Activated naive CD4-positive, alpha-beta T cell treated with anti-CD3 and anti-CD28 coated beads for 36 hours (primary cell): ENCODE data around the gene PTPRU. TPM values are rescaled to one million over a fixed set of nuclear protein-coding genes. Genes with fewer than 3 reads are reported as not detected.

Experiments used
- CTCF ChIA-PET: fragments of 350-600 bp; sonication (Branson Sonifier 250); formaldehyde crosslinking; loops from one replicate; lab custom pipeline; 2021; ENCODE audit warnings: antibody characterized with exemption; lab: Charles Lee
- DNase-seq: peaks from one replicate; pipeline ENCODE4 v3.0.0-alpha.2; 2020
- H3K27ac Mint-ChIP-seq: one replicate; pipeline ENCODE4 v1.8.0; 2021; ENCODE audit warnings: mild to moderate bottlenecking, mixed read lengths
- H3K27me3 Mint-ChIP-seq: one replicate; pipeline ENCODE4 v1.8.0; 2021; ENCODE audit warnings: low read depth, mixed read lengths
- H3K36me3 Mint-ChIP-seq: one replicate; pipeline ENCODE4 v1.8.0; 2021; ENCODE audit warnings: low read depth, mixed read lengths
- H3K4me1 Mint-ChIP-seq: one replicate; pipeline ENCODE4 v1.8.0; 2021; ENCODE audit warnings: low read depth, mixed read lengths
- H3K4me3 Mint-ChIP-seq: one replicate; pipeline ENCODE4 v1.8.0; 2021; ENCODE audit warnings: mild to moderate bottlenecking, moderate library complexity, mixed read lengths
- H3K9me3 Mint-ChIP-seq: one replicate; pipeline ENCODE4 v1.8.0; 2021; ENCODE audit warnings: mixed read lengths
- intact Hi-C: fragments of 100-400 bp; cut with micrococcal nuclease; formaldehyde crosslinking; loops from one replicate; pipeline ENCODE4 v1.15.1; 2023
- total RNA-seq, 2 experiments: library from RNA; stranded (reverse); gene quantifications; one replicate each; pipeline ENCODE4 v1.2.3, GENCODE V29; 2021

PTPRU gene
- total RNA-seq, 2 experiments from 2014 or later: 0.15 to 0.38 TPM

- CTCF ChIA-PET: no interaction called here
- no peak for DNase-seq
- Mint-ChIP-seq H3K36me3 (no peaks in the 10 kb centered on the region), H3K9me3 (no peaks in the 10 kb centered on the region), H3K4me1 (peaks cover 4% of the 10 kb centered on the region), H3K4me3 (no peak overlapping the region), H3K27ac (no peak overlapping the region), H3K27me3 (peaks cover 3% of the 10 kb centered on the region)
- intact Hi-C loops: no loop called here
These were observed 43.6 kb downstream of the PTPRU start for GRCh38 chr1:29279951-29280391.

GRCh38 chr1:29280409-29281131 is 44.2 kb downstream of the PTPRU start:
- CTCF ChIA-PET: no interaction called here
- Mint-ChIP-seq H3K27me3 (peaks cover 3% of the 10 kb centered on the region), H3K4me1 (peaks cover 4% of the 10 kb centered on the region), H3K27ac (no peak overlapping the region), H3K4me3 (no peak overlapping the region), H3K36me3 (no peaks in the 10 kb centered on the region), H3K9me3 (no peaks in the 10 kb centered on the region)
- intact Hi-C loops: no loop called here
- no peak for DNase-seq

GRCh38 chr1:29281571-29281970 is 45.2 kb downstream of the PTPRU start:
- DNase-seq: no peak
- Mint-ChIP-seq H3K4me1 (peaks cover 4% of the 10 kb centered on the region), H3K4me3 (no peak overlapping the region), H3K9me3 (no peaks in the 10 kb centered on the region), H3K27ac (no peak overlapping the region), H3K36me3 (no peaks in the 10 kb centered on the region), H3K27me3 (peaks cover 3% of the 10 kb centered on the region)
- CTCF ChIA-PET: no interaction called here
- intact Hi-C loops: no loop called here

- intact Hi-C loops: no loop called here
- Mint-ChIP-seq H3K4me3 (no peak overlapping the region), H3K4me1 (peaks cover 4% of the 10 kb centered on the region), H3K27me3 (peaks cover 3% of the 10 kb centered on the region), H3K27ac (no peak overlapping the region), H3K9me3 (no peaks in the 10 kb centered on the region), H3K36me3 (no peaks in the 10 kb centered on the region)
- CTCF ChIA-PET: no interaction called here
- no peak for DNase-seq
These were observed 46.0 kb downstream of the PTPRU start for GRCh38 chr1:29282135-29282923.

GRCh38 chr1:29282924-29283803 is 46.8 kb downstream of the PTPRU start:
- intact Hi-C loops: no loop called here
- no peaks in the 10 kb centered on the region for H3K36me3 Mint-ChIP-seq
- H3K27ac Mint-ChIP-seq: no peak overlapping the region
- CTCF ChIA-PET: no interaction called here
- peaks cover 3% of the 10 kb centered on the region for H3K27me3 Mint-ChIP-seq
- peaks cover 4% of the 10 kb centered on the region for H3K4me1 Mint-ChIP-seq
- no peak for DNase-seq
- no peak overlapping the region for H3K4me3 Mint-ChIP-seq
- H3K9me3 Mint-ChIP-seq: no peaks in the 10 kb centered on the region

GRCh38 chr1:29283804-29284195 is 47.5 kb downstream of the PTPRU start:
- no peaks in the 10 kb centered on the region for H3K36me3 Mint-ChIP-seq
- H3K27ac Mint-ChIP-seq: no peak overlapping the region
- no peak overlapping the region for H3K4me3 Mint-ChIP-seq
- intact Hi-C loops: no loop called here
- peaks cover 4% of the 10 kb centered on the region for H3K4me1 Mint-ChIP-seq
- peaks cover 3% of the 10 kb centered on the region for H3K27me3 Mint-ChIP-seq
- CTCF ChIA-PET: no interaction called here
- H3K9me3 Mint-ChIP-seq: no peaks in the 10 kb centered on the region
- no peak for DNase-seq

GRCh38 chr1:29284286-29284960 is 48.1 kb downstream of the PTPRU start:
- Mint-ChIP-seq H3K9me3 (no peaks in the 10 kb centered on the region), H3K27ac (no peak overlapping the region), H3K4me1 (peaks cover 4% of the 10 kb centered on the region), H3K36me3 (no peaks in the 10 kb centered on the region), H3K27me3 (peaks cover 3% of the 10 kb centered on the region), H3K4me3 (no peak overlapping the region)
- no peak for DNase-seq
- CTCF ChIA-PET: no interaction called here
- intact Hi-C loops: no loop called here

GRCh38 chr1:29284961-29285560 is 48.7 kb downstream of the PTPRU start:
- CTCF ChIA-PET: no interaction called here
- Mint-ChIP-seq H3K4me3 (no peak overlapping the region), H3K27me3 (peaks cover 3% of the 10 kb centered on the region), H3K27ac (no peak overlapping the region), H3K9me3 (no peaks in the 10 kb centered on the region), H3K4me1 (peaks cover 4% of the 10 kb centered on the region), H3K36me3 (no peaks in the 10 kb centered on the region)
- intact Hi-C loops: no loop called here
- no peak for DNase-seq

- Mint-ChIP-seq H3K4me3 (no peak overlapping the region), H3K9me3 (no peaks in the 10 kb centered on the region), H3K36me3 (no peaks in the 10 kb centered on the region), H3K27me3 (peaks cover 3% of the 10 kb centered on the region), H3K4me1 (peaks cover 4% of the 10 kb centered on the region), H3K27ac (no peak overlapping the region)
- CTCF ChIA-PET: no interaction called here
- intact Hi-C loops: no loop called here
- no peak for DNase-seq
These were observed 49.4 kb downstream of the PTPRU start for GRCh38 chr1:29285771-29286170.

- CTCF ChIA-PET: no interaction called here
- Mint-ChIP-seq H3K27me3 (peaks cover 3% of the 10 kb centered on the region), H3K4me3 (no peak overlapping the region), H3K4me1 (peaks cover 4% of the 10 kb centered on the region), H3K27ac (no peak overlapping the region), H3K36me3 (no peaks in the 10 kb centered on the region), H3K9me3 (no peaks in the 10 kb centered on the region)
- intact Hi-C loops: no loop called here
- DNase-seq: no peak
These were observed 50.0 kb downstream of the PTPRU start for GRCh38 chr1:29286194-29286767.

- H3K36me3 Mint-ChIP-seq: no peaks in the 10 kb centered on the region
- no peaks in the 10 kb centered on the region for H3K4me1 Mint-ChIP-seq
- no peaks in the 10 kb centered on the region for H3K9me3 Mint-ChIP-seq
- no peaks in the 10 kb centered on the region for H3K27me3 Mint-ChIP-seq
- no peak for DNase-seq
- H3K4me3 Mint-ChIP-seq: no peak overlapping the region
- CTCF ChIA-PET: no interaction called here
- no peak overlapping the region for H3K27ac Mint-ChIP-seq
- intact Hi-C loops: no loop called here
These were observed 53.2 kb downstream of the PTPRU start for GRCh38 chr1:29289493-29289892.
